NB4 (cell line): ENCODE measurements around the gene ACMSD.

ENCODE experiments used
- MAX ChIP-seq: IDR thresholded peaks from 2 replicates; pipeline ENCODE4 v1.6.1; 2011; ENCODE audit warnings: low read depth, low read length
- MYC ChIP-seq: IDR thresholded peaks from 2 replicates; pipeline ENCODE4 v1.6.1; 2011; ENCODE audit warnings: low read depth, low read length
- POLR2A ChIP-seq: IDR thresholded peaks from 2 replicates; pipeline ENCODE4 v1.6.1; 2011; ENCODE audit warnings: mild to moderate bottlenecking; ENCODE audit not compliant: insufficient read length; ENCODE audit errors: extremely low read depth
- TF ChIP-seq, protein P1 (sequence below): IDR thresholded peaks from one replicate; pipeline ENCODE4 v1.5.1; 2012; ENCODE audit warnings: low read depth, low read length

DNA sequence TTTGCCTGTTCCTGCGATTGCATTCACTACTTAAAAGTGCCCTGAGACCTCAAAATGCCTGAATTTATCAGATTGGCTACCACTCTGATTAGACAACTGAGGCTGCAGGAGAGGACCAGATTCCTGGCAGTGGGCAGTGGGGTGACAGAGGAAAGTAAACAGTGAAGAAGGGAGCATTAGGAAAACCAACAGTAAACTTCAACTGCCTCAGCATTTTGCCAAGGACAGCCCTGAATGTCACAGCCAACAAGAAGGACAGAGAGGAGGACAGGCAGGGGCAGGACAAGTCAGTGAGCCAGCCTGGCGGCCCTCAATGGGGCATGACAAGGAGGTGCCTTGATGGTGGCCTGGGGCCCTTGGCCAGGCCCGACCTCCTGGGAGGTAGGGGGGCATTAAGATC, 24.3 kb downstream of the ACMSD start:
- TF ChIP-seq, protein P1, sequence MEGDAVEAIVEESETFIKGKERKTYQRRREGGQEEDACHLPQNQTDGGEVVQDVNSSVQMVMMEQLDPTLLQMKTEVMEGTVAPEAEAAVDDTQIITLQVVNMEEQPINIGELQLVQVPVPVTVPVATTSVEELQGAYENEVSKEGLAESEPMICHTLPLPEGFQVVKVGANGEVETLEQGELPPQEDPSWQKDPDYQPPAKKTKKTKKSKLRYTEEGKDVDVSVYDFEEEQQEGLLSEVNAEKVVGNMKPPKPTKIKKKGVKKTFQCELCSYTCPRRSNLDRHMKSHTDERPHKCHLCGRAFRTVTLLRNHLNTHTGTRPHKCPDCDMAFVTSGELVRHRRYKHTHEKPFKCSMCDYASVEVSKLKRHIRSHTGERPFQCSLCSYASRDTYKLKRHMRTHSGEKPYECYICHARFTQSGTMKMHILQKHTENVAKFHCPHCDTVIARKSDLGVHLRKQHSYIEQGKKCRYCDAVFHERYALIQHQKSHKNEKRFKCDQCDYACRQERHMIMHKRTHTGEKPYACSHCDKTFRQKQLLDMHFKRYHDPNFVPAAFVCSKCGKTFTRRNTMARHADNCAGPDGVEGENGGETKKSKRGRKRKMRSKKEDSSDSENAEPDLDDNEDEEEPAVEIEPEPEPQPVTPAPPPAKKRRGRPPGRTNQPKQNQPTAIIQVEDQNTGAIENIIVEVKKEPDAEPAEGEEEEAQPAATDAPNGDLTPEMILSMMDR, result no peak
- no peak for TF ChIP-seq POLR2A
- TF ChIP-seq MYC, result no peak
- TF ChIP-seq MAX, result no peak
